HEK293 (cell line): ENCODE data around the gene PRXL2C.
"Not testable (repeated sequence)": the region's sequence is repeated elsewhere in the genome, so short reads cannot be mapped to it uniquely, and the experiment has no call there.

Experiments
- CTCF ChIA-PET: fragments of 350-600 bp; formaldehyde crosslinking; extraction: SDS; loops from one replicate; lab custom pipeline; 2021; ENCODE audit warnings: antibody characterized with exemption; lab: Yijun Ruan, JAX
- POLR2A ChIA-PET: fragments of 300-600 bp; formaldehyde crosslinking; extraction: SDS; loops from one replicate; lab custom pipeline; 2020; ENCODE audit warnings: antibody characterized with exemption, inconsistent platforms; lab: Yijun Ruan, JAX
- H3K27ac ChIP-seq: fragments of 200-500 bp; sonication (Bioruptor generic); 2 replicates; pipeline ENCODE4 v1.5.1; 2014; ENCODE audit warnings: low read depth, low read length, control low read depth, inconsistent platforms; ENCODE audit errors: extremely low read depth
- H3K36me3 ChIP-seq, 2 experiments: fragments of 200-500 bp in 1 of 2; sonication (Bioruptor generic) in 1 of 2; 1 replicate in 1 of 2; 2 replicates in 1 of 2; pipeline ENCODE4 v1.5.1; 2014 to 2017; ENCODE audit warnings: inconsistent platforms in 2 of 2, low read length in 2 of 2; ENCODE audit not compliant: control insufficient read depth in 2 of 2, insufficient read depth in 1 of 2
- H3K4me1 ChIP-seq: fragments of 200-500 bp; sonication (Bioruptor generic); 2 replicates; pipeline ENCODE4 v1.5.1; 2014; ENCODE audit warnings: mild to moderate bottlenecking, low read length, inconsistent platforms; ENCODE audit not compliant: control insufficient read depth, insufficient read depth
- H3K4me3 ChIP-seq: 2 replicates; pipeline ENCODE4 v1.5.1; 2011; ENCODE audit warnings: low read depth, mild to moderate bottlenecking, control low read depth, low read length, moderate library complexity
- H3K9me3 ChIP-seq: fragments of 200-500 bp; sonication (Bioruptor generic); 2 replicates; pipeline ENCODE4 v1.5.1; 2014; ENCODE audit warnings: low read depth, low read length, inconsistent platforms; ENCODE audit not compliant: control insufficient read depth, insufficient read depth
- BCL11A ChIP-seq: fragments of 450-650 bp; formaldehyde crosslinking; IDR thresholded peaks from 2 replicates; pipeline ENCODE4 v1.5.1; 2016; ENCODE audit warnings: low read depth, missing biosample characterization, missing genetic modification characterization
- BCL11B ChIP-seq: fragments of 450-650 bp; formaldehyde crosslinking; IDR thresholded peaks from 2 replicates; pipeline ENCODE4 v1.5.1; 2016; ENCODE audit warnings: low read depth, missing biosample characterization, missing genetic modification characterization
- EGR2 ChIP-seq: fragments of 450-650 bp; formaldehyde crosslinking; IDR thresholded peaks from 2 replicates; pipeline ENCODE4 v1.5.1; 2016; ENCODE audit warnings: low read depth, missing biosample characterization, missing genetic modification characterization
- GLI2 ChIP-seq: fragments of 450-650 bp; formaldehyde crosslinking; IDR thresholded peaks from 2 replicates; pipeline ENCODE4; 2017; ENCODE audit warnings: missing biosample characterization, missing genetic modification characterization, low read depth, borderline replicate concordance
- GLIS2 ChIP-seq: fragments of 450-650 bp; formaldehyde crosslinking; IDR thresholded peaks from 2 replicates; pipeline ENCODE4 v1.5.1; 2016; ENCODE audit warnings: missing biosample characterization, missing genetic modification characterization
- HOXC10 ChIP-seq: sonication (generic); formaldehyde crosslinking; IDR thresholded peaks from 2 replicates; pipeline ENCODE4 v1.8.1; 2023; ENCODE audit warnings: mild to moderate bottlenecking, missing genetic modification reagents
- IKZF3 ChIP-seq: fragments of 450-650 bp; IDR thresholded peaks from 2 replicates; pipeline ENCODE4 v1.5.0; 2018; ENCODE audit warnings: missing biosample characterization, mild to moderate bottlenecking, missing genetic modification characterization, moderate library complexity
- OVOL3 ChIP-seq: fragments of 450-650 bp; formaldehyde crosslinking; IDR thresholded peaks from 2 replicates; pipeline ENCODE4 v1.5.1; 2016; ENCODE audit warnings: missing biosample characterization, missing genetic modification characterization
- ZNF155 ChIP-seq: fragments of 450-650 bp; formaldehyde crosslinking; IDR thresholded peaks from 2 replicates; pipeline ENCODE4 v1.5.1; 2016; ENCODE audit warnings: missing biosample characterization, missing genetic modification characterization
- ZNF175 ChIP-seq: fragments of 450-650 bp; formaldehyde crosslinking; IDR thresholded peaks from 2 replicates; pipeline ENCODE4 v1.5.1; 2016; ENCODE audit warnings: missing biosample characterization, missing genetic modification characterization
- ZNF211 ChIP-seq: fragments of 450-650 bp; formaldehyde crosslinking; IDR thresholded peaks from 2 replicates; pipeline ENCODE4 v1.5.1; 2016; ENCODE audit warnings: low read depth, missing biosample characterization, missing genetic modification characterization
- ZNF214 ChIP-seq: fragments of 450-650 bp; formaldehyde crosslinking; IDR thresholded peaks from 2 replicates; pipeline ENCODE4 v1.5.1; 2017; ENCODE audit warnings: missing biosample characterization, mild to moderate bottlenecking, missing genetic modification characterization, borderline replicate concordance
- ZNF239 ChIP-seq: fragments of 450-650 bp; formaldehyde crosslinking; IDR thresholded peaks from 2 replicates; pipeline ENCODE4 v1.5.1; 2016; ENCODE audit warnings: missing biosample characterization, missing genetic modification characterization
- ZNF391 ChIP-seq: fragments of 450-650 bp; formaldehyde crosslinking; IDR thresholded peaks from 2 replicates; pipeline ENCODE4 v1.5.1; 2016; ENCODE audit warnings: low read depth, missing biosample characterization, missing genetic modification characterization, borderline replicate concordance
- ZNF416 ChIP-seq: fragments of 450-650 bp; formaldehyde crosslinking; IDR thresholded peaks from 2 replicates; pipeline ENCODE4 v1.5.1; 2016; ENCODE audit warnings: missing biosample characterization, missing genetic modification characterization
- ZNF426 ChIP-seq: fragments of 450-650 bp; formaldehyde crosslinking; IDR thresholded peaks from 2 replicates; pipeline ENCODE4 v1.5.1; 2017; ENCODE audit warnings: missing biosample characterization, missing genetic modification characterization, mild to moderate bottlenecking, inconsistent platforms, moderate library complexity
- ZNF48 ChIP-seq: fragments of 450-650 bp; formaldehyde crosslinking; IDR thresholded peaks from 2 replicates; pipeline ENCODE4 v1.5.1; 2016; ENCODE audit warnings: missing biosample characterization, missing genetic modification characterization
- ZNF530 ChIP-seq: fragments of 450-650 bp; formaldehyde crosslinking; IDR thresholded peaks from 2 replicates; pipeline ENCODE4 v1.5.1; 2016; ENCODE audit warnings: low read depth, missing biosample characterization, missing genetic modification characterization
- ZNF585B ChIP-seq: fragments of 450-650 bp; formaldehyde crosslinking; IDR thresholded peaks from 2 replicates; pipeline ENCODE4 v1.5.1; 2016; ENCODE audit warnings: missing biosample characterization, missing genetic modification characterization
- ZNF658 ChIP-seq: fragments of 450-650 bp; formaldehyde crosslinking; IDR thresholded peaks from 2 replicates; pipeline ENCODE4; 2016; ENCODE audit warnings: missing biosample characterization, missing genetic modification characterization
- ZNF777 ChIP-seq: fragments of 450-650 bp; formaldehyde crosslinking; IDR thresholded peaks from 2 replicates; pipeline ENCODE4 v1.5.1; 2017; ENCODE audit warnings: missing biosample characterization, missing genetic modification characterization, borderline replicate concordance
- ZNF791 ChIP-seq: fragments of 450-650 bp; formaldehyde crosslinking; IDR thresholded peaks from 2 replicates; pipeline ENCODE4 v1.5.1; 2016; ENCODE audit warnings: missing biosample characterization, missing genetic modification characterization
- ZSCAN16 ChIP-seq: fragments of 450-650 bp; formaldehyde crosslinking; IDR thresholded peaks from 2 replicates; pipeline ENCODE4 v1.5.1; 2016; ENCODE audit warnings: missing biosample characterization, missing genetic modification characterization
- TF ChIP-seq, protein P1 (sequence below): fragments of 450-650 bp; formaldehyde crosslinking; IDR thresholded peaks from 2 replicates; pipeline ENCODE4 v1.5.0; 2017; ENCODE audit warnings: missing biosample characterization, missing genetic modification characterization, borderline replicate concordance
- TF ChIP-seq, protein P2 (sequence below): fragments of 450-650 bp; formaldehyde crosslinking; IDR thresholded peaks from 2 replicates; pipeline ENCODE4 v1.5.1; 2016; ENCODE audit warnings: missing biosample characterization, missing genetic modification characterization
- TF ChIP-seq, protein P3 (sequence below): fragments of 450-650 bp; formaldehyde crosslinking; IDR thresholded peaks from 2 replicates; pipeline ENCODE4 v1.5.1; 2017; ENCODE audit warnings: missing biosample characterization, missing genetic modification characterization
- TF ChIP-seq, protein P4 (sequence below): fragments of 450-650 bp; IDR thresholded peaks from 2 replicates; pipeline ENCODE4 v1.5.1; 2018; ENCODE audit warnings: missing biosample characterization, mild to moderate bottlenecking, missing genetic modification characterization
- TF ChIP-seq, protein P5 (sequence below): fragments of 450-650 bp; formaldehyde crosslinking; IDR thresholded peaks from 2 replicates; pipeline ENCODE4 v1.5.1; 2017; ENCODE audit warnings: missing biosample characterization, missing genetic modification characterization

The PRXL2C gene

DNA sequence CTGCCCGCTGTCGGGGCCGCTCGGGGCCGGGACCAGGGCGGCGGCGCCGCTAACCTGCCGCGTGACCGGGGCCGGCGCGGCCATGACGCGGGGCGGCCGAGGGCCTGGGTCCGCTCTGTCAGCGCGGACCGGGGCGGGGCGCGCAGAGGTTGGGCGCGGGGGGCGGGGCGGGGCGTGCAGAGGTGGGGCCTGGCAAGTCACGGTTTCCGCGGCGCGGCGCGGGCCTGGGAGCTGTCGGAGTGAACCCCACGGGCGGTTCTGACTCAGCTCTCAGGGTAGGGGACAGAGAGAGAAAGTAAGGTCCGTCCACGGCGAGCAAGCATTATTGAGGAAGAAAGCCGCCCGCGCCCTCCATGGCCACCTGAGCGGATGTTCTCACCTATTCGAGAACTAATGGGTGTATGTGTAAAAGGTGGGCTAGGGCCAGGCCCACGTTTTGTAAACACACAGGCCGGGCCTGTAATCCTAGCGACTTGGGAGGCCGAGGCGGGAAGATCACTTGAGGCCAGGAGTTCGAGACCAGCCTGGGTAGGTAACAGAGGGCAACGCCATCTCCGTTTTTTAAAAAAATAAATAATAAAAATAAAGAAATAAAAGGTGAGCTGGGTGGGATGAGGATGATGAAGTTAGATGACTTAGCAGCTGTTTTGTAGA, at the start of gene PRXL2C (continued):
- TF ChIP-seq ZNF777 (tag by site-specific recombination) (no peak), HOXC10 (CRISPR knock-in tag) (no peak), ZNF48 (tag by site-specific recombination) (no peak), ZNF426 (tag by site-specific recombination) (no peak), IKZF3 (no peak), EGR2 (peak; percentile 24), GLIS2 (tag by site-specific recombination) (peak; percentile 65; the same call in 1 of the 2 replicates), ZNF211 (tag by site-specific recombination) (no peak), ZSCAN16 (tag by site-specific recombination) (no peak), ZNF791 (tag by site-specific recombination) (no peak), ZNF416 (tag by site-specific recombination) (no peak), ZNF214 (tag by site-specific recombination) (no peak), BCL11B (tag by site-specific recombination) (no peak), ZNF658 (tag by site-specific recombination) (no peak), GLI2 (tag by site-specific recombination) (no peak), BCL11A (no peak), ZNF175 (tag by site-specific recombination) (no peak), ZNF530 (no peak), ZNF155 (no peak), ZNF585B (tag by site-specific recombination) (peak; percentile 38; the same call in 1 of the 2 replicates), ZNF239 (tag by site-specific recombination) (no peak), OVOL3 (tag by site-specific recombination) (no peak), ZNF391 (tag by site-specific recombination) (no peak)
- TF ChIP-seq, protein P1, sequence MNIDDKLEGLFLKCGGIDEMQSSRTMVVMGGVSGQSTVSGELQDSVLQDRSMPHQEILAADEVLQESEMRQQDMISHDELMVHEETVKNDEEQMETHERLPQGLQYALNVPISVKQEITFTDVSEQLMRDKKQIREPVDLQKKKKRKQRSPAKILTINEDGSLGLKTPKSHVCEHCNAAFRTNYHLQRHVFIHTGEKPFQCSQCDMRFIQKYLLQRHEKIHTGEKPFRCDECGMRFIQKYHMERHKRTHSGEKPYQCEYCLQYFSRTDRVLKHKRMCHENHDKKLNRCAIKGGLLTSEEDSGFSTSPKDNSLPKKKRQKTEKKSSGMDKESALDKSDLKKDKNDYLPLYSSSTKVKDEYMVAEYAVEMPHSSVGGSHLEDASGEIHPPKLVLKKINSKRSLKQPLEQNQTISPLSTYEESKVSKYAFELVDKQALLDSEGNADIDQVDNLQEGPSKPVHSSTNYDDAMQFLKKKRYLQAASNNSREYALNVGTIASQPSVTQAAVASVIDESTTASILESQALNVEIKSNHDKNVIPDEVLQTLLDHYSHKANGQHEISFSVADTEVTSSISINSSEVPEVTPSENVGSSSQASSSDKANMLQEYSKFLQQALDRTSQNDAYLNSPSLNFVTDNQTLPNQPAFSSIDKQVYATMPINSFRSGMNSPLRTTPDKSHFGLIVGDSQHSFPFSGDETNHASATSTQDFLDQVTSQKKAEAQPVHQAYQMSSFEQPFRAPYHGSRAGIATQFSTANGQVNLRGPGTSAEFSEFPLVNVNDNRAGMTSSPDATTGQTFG (tag by site-specific recombination), result no peak
- TF ChIP-seq, protein P2, sequence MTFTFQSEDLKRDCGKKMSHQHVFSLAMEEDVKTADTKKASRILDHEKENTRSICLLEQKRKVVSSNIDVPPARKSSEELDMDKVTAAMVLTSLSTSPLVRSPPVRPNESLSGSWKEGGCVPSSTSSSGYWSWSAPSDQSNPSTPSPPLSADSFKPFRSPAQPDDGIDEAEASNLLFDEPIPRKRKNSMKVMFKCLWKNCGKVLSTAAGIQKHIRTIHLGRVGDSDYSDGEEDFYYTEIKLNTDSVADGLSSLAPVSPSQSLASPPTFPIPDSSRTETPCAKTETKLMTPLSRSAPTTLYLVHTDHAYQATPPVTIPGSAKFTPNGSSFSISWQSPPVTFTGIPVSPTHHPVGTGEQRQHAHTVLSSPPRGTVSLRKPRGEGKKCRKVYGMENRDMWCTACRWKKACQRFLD (tag by site-specific recombination), result no peak
- TF ChIP-seq, protein P3, sequence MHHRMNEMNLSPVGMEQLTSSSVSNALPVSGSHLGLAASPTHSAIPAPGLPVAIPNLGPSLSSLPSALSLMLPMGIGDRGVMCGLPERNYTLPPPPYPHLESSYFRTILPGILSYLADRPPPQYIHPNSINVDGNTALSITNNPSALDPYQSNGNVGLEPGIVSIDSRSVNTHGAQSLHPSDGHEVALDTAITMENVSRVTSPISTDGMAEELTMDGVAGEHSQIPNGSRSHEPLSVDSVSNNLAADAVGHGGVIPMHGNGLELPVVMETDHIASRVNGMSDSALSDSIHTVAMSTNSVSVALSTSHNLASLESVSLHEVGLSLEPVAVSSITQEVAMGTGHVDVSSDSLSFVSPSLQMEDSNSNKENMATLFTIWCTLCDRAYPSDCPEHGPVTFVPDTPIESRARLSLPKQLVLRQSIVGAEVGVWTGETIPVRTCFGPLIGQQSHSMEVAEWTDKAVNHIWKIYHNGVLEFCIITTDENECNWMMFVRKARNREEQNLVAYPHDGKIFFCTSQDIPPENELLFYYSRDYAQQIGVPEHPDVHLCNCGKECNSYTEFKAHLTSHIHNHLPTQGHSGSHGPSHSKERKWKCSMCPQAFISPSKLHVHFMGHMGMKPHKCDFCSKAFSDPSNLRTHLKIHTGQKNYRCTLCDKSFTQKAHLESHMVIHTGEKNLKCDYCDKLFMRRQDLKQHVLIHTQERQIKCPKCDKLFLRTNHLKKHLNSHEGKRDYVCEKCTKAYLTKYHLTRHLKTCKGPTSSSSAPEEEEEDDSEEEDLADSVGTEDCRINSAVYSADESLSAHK (tag by site-specific recombination), result no peak
- TF ChIP-seq, protein P4, sequence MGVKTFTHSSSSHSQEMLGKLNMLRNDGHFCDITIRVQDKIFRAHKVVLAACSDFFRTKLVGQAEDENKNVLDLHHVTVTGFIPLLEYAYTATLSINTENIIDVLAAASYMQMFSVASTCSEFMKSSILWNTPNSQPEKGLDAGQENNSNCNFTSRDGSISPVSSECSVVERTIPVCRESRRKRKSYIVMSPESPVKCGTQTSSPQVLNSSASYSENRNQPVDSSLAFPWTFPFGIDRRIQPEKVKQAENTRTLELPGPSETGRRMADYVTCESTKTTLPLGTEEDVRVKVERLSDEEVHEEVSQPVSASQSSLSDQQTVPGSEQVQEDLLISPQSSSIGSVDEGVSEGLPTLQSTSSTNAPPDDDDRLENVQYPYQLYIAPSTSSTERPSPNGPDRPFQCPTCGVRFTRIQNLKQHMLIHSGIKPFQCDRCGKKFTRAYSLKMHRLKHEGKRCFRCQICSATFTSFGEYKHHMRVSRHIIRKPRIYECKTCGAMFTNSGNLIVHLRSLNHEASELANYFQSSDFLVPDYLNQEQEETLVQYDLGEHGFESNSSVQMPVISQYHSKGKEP (tag by site-specific recombination), result no peak
- TF ChIP-seq, protein P5, sequence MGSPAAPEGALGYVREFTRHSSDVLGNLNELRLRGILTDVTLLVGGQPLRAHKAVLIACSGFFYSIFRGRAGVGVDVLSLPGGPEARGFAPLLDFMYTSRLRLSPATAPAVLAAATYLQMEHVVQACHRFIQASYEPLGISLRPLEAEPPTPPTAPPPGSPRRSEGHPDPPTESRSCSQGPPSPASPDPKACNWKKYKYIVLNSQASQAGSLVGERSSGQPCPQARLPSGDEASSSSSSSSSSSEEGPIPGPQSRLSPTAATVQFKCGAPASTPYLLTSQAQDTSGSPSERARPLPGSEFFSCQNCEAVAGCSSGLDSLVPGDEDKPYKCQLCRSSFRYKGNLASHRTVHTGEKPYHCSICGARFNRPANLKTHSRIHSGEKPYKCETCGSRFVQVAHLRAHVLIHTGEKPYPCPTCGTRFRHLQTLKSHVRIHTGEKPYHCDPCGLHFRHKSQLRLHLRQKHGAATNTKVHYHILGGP (tag by site-specific recombination), result no peak

DNA sequence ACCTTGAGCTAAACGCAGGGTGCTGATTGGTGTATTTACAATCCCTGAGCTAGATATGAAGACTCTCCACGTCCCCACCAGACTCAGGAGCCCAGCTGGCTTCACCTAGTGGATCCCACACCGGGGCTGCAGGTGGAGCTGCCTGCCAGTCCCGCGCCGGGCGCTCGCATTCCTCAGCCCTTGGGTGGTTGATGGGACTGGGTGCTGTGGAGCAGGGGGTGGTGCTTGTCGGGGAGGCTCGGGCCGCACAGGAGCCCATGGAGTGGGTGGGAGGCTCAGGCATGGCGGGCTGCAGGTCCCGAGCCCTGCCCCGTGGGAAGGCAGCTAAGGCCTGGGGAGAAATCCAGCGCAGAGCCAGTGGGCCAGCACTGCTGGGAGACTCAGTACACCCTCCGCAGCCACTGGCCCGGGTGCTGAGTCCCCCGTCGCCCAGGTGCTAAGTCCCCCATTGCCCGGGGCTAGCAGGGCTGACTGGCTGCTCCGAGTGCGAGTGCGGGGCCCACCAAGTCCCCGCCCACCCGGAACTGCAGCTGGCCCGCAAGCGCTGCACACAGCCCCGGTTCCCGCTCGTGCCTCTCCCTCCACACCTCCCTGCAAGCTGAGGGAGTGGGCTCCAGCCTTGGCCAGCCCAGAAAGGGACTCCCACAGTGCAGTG, 45.7 kb upstream of the PRXL2C start:
- POLR2A ChIA-PET, H3K4me1 ChIP-seq, H3K9me3 ChIP-seq, CTCF ChIA-PET, H3K36me3 ChIP-seq, H3K27ac ChIP-seq, H3K4me3 ChIP-seq: not testable (repeated sequence)
